Smooth muscle cell (in vitro differentiated cells): ENCODE measurements around the gene MBNL2. TPM values are rescaled to one million over a fixed set of nuclear protein-coding genes. Genes with fewer than 3 reads are reported as not detected.
A peak's percentile ranks its signal among the peaks of the same experiment; 100 is the strongest.

Experiments
- DNase-seq: peaks from one replicate; lab custom pipeline; 2025; ENCODE audit not compliant: unreplicated experiment; lab: John Stamatoyannopoulos, UW
- H2AFZ ChIP-seq: fragments of 200-600 bp; sonication (generic); 2 replicates; pipeline ENCODE4 v1.6.0; 2016; ENCODE audit warnings: antibody characterized with exemption, low read depth, mild to moderate bottlenecking
- H3F3A ChIP-seq: fragments of 200-600 bp; sonication (generic); 2 replicates; pipeline ENCODE4 v1.6.0; 2017; ENCODE audit warnings: antibody characterized with exemption, low read depth
- H3K27ac ChIP-seq: fragments of 200-600 bp; sonication (generic); 2 replicates; pipeline ENCODE4 v1.5.1; 2016; ENCODE audit warnings: low read depth, mild to moderate bottlenecking
- H3K27me3 ChIP-seq: fragments of 200-600 bp; sonication (generic); 2 replicates; pipeline ENCODE4 v1.6.1; 2016; ENCODE audit warnings: low read depth, mild to moderate bottlenecking
- H3K36me3 ChIP-seq: fragments of 200-600 bp; sonication (generic); 2 replicates; pipeline ENCODE4 v1.5.1; 2016; ENCODE audit warnings: low read depth
- H3K4me1 ChIP-seq: fragments of 200-600 bp; sonication (generic); 2 replicates; pipeline ENCODE4 v1.5.1; 2016; ENCODE audit warnings: low read depth
- H3K4me2 ChIP-seq: fragments of 200-600 bp; sonication (generic); 2 replicates; pipeline ENCODE4 v1.6.0; 2016; ENCODE audit warnings: mild to moderate bottlenecking
- H3K4me3 ChIP-seq: fragments of 200-600 bp; sonication (generic); 2 replicates; pipeline ENCODE4 v1.5.1; 2016; ENCODE audit warnings: mild to moderate bottlenecking
- H3K79me2 ChIP-seq: fragments of 200-600 bp; sonication (generic); 2 replicates; pipeline ENCODE4 v1.6.0; 2016; ENCODE audit warnings: low read depth, mild to moderate bottlenecking
- H3K9ac ChIP-seq: fragments of 200-600 bp; sonication (generic); 2 replicates; pipeline ENCODE4 v1.6.0; 2016; ENCODE audit warnings: low read depth
- H3K9me3 ChIP-seq: fragments of 200-600 bp; sonication (generic); replicated peaks from 2 replicates; pipeline ENCODE4 v1.5.1; 2016; ENCODE audit warnings: low read depth
- H4K20me1 ChIP-seq: fragments of 200-600 bp; sonication (generic); 2 replicates; pipeline ENCODE4 v1.6.0; 2016; ENCODE audit warnings: low read depth
- WGBS: methylation state at CpG from one replicate; pipeline ENCODE4 v1.1.7; 2016; ENCODE audit warnings: low lambda C conversion rate; 5-methylcytosine and 5-hydroxymethylcytosine counted together
- polyA plus RNA-seq: library from polyadenylated mRNA; unstranded; fragments of >200 nt; fragmentation: Nextera tagmentation; extraction: Ambion mirVana; gene quantifications from 2 replicates; pipeline ENCODE4 v1.2.1, GENCODE V29; 2016
- total RNA-seq: library from RNA; depleted of rRNA; stranded (reverse); fragments of >200 nt; gene quantifications from 2 replicates; pipeline ENCODE4 v1.2.3, GENCODE V29; 2014
- TF ChIP-seq, protein P1 (sequence below): fragments of 200-600 bp; sonication (generic); IDR thresholded peaks from 2 replicates; pipeline ENCODE4 v1.5.1; 2017; ENCODE audit warnings: borderline replicate concordance, mild to moderate bottlenecking, antibody characterized with exemption; ENCODE audit not compliant: insufficient read depth, poor library complexity, severe bottlenecking

MBNL2 gene
- total and polyA plus RNA-seq, 2 experiments from 2014 or later: 33.7 to 120 TPM

DNA sequence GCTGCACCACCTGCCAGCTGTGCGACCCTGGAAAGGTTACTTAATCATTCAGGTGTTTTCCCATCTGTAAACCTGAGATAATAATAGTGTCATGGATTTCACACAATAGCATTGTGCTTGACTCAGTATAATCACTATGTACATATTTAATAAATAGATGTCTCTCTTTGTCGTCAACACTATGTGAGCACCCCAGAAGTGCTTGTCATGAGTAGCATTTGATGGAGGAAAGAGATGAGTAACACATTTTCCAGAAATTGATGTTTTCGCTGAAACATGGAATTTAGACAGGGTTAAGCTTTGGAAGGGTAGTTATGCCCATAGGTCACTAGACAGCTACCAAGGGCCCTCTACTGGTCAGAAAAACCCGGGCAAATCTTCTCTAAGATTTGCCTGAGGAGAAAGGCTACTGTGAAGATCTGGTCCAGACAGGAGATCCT, 9.5 kb upstream of the MBNL2 start:
- H3K4me2 ChIP-seq: no peak overlapping the region
- no peak overlapping the region for H2AFZ ChIP-seq
- TF ChIP-seq, protein P1, sequence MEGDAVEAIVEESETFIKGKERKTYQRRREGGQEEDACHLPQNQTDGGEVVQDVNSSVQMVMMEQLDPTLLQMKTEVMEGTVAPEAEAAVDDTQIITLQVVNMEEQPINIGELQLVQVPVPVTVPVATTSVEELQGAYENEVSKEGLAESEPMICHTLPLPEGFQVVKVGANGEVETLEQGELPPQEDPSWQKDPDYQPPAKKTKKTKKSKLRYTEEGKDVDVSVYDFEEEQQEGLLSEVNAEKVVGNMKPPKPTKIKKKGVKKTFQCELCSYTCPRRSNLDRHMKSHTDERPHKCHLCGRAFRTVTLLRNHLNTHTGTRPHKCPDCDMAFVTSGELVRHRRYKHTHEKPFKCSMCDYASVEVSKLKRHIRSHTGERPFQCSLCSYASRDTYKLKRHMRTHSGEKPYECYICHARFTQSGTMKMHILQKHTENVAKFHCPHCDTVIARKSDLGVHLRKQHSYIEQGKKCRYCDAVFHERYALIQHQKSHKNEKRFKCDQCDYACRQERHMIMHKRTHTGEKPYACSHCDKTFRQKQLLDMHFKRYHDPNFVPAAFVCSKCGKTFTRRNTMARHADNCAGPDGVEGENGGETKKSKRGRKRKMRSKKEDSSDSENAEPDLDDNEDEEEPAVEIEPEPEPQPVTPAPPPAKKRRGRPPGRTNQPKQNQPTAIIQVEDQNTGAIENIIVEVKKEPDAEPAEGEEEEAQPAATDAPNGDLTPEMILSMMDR: peak; percentile 42
- no peak overlapping the region for H3K9ac ChIP-seq
- no peaks in the 10 kb centered on the region for H4K20me1 ChIP-seq
- peak overlapping the region; percentile 78 for H3K27ac ChIP-seq
- WGBS: 55% methylated on average over 4 of the region's 4 CpGs
- no peak for DNase-seq
- H3K27me3 ChIP-seq: no peaks in the 10 kb centered on the region
- H3K4me1 ChIP-seq: no peaks in the 10 kb centered on the region
- H3K4me3 ChIP-seq: no peak overlapping the region
- no peaks in the 10 kb centered on the region for H3K9me3 ChIP-seq
- H3K36me3 ChIP-seq: no peaks in the 10 kb centered on the region
- H3K79me2 ChIP-seq: no peaks in the 10 kb centered on the region
- no peaks in the 10 kb centered on the region for H3F3A ChIP-seq

DNA sequence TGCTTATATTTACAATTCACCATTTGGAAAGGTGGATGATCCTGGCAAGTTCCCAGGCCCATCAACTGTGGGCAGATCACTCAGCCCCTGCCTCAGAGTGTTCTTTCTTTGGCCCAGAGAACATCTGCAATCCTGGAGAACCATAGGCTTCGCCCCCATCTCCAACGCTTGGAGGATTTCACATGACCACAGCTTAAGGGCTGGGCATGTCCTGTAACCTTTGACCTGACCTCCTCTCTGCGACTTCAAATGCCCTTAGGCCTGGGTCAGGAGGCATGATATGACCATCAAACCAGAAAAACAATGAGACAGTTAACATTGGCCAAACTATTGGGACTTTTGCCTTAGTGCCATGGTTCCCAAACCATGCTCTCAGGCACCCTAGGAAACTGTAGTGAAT, 7.2 kb upstream of the MBNL2 start:
- 84% methylated on average over 3 of the region's 3 CpGs for WGBS
- H3K4me2 ChIP-seq: no peak overlapping the region
- no peaks in the 10 kb centered on the region for H4K20me1 ChIP-seq
- H3K79me2 ChIP-seq: no peaks in the 10 kb centered on the region
- no peaks in the 10 kb centered on the region for H3K27me3 ChIP-seq
- H3K9ac ChIP-seq: no peak overlapping the region
- no peak overlapping the region for H2AFZ ChIP-seq
- TF ChIP-seq, protein P1: no peak
- H3F3A ChIP-seq: no peaks in the 10 kb centered on the region
- H3K4me3 ChIP-seq: no peak overlapping the region
- no peak overlapping the region for H3K27ac ChIP-seq
- no peaks in the 10 kb centered on the region for H3K9me3 ChIP-seq
- H3K36me3 ChIP-seq: no peaks in the 10 kb centered on the region
- DNase-seq: no peak
- H3K4me1 ChIP-seq: no peaks in the 10 kb centered on the region

DNA sequence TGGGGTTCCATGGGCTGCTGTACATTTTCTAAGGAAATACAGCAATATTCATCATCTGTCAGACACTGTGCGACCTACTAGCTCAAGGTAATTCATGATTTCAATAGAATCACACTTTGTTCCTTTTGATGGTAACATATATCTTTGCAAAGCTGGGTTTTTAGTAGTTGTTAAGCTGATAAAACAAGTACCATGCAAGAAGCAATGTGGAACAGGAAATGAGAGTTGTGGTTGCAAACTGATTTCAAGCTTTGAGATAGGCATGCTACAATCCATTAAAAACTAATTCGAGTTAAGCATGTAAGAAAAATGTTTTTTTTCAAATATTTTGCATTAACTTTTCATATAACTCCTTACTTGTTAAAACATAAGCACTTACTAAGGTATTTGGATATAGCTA, 6.8 kb upstream of the MBNL2 start:
- Histone ChIP-seq H3K36me3 (no peaks in the 10 kb centered on the region), H3K9ac (no peak overlapping the region), H4K20me1 (no peaks in the 10 kb centered on the region), H3K4me1 (no peaks in the 10 kb centered on the region), H3K4me3 (no peak overlapping the region), H3K4me2 (peak overlapping the region; percentile 17), H3K9me3 (no peaks in the 10 kb centered on the region), H3K27ac (no peak overlapping the region), H3F3A (no peaks in the 10 kb centered on the region), H3K79me2 (no peaks in the 10 kb centered on the region), H3K27me3 (no peaks in the 10 kb centered on the region), H2AFZ (no peak overlapping the region)
- TF ChIP-seq, protein P1: no peak
- 66% methylated on average over 2 of the region's 2 CpGs for WGBS
- no peak for DNase-seq

DNA sequence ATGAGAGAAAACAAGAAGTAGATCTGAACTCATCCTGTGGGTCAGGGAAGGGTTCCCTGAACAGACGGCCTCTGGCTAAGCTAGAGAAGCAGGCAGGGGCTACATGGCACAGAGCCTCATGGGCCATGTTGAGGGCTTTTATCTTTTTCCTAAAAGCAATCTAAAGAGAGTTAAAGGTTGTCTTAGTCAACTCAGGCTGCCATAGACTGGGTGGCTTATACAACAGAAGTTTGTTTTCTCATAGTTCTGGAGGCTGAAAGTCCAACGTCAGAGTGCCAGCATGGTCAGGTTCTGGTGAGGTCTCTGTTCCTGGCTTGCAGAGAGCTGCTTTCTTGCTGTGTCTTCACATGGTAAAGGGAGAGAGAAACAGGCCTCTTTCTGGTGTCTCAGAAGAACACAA, 2.9 kb upstream of the MBNL2 start:
- Histone ChIP-seq H3K4me1 (peaks cover 8% of the 10 kb centered on the region), H3K27me3 (no peaks in the 10 kb centered on the region), H3F3A (peaks cover 5% of the 10 kb centered on the region), H3K4me2 (no peak overlapping the region), H3K27ac (no peak overlapping the region), H4K20me1 (no peaks in the 10 kb centered on the region), H3K9ac (no peak overlapping the region), H3K79me2 (peaks cover 17% of the 10 kb centered on the region), H3K9me3 (no peaks in the 10 kb centered on the region), H3K36me3 (no peaks in the 10 kb centered on the region), H2AFZ (no peak overlapping the region), H3K4me3 (no peak overlapping the region)
- DNase-seq: no peak
- TF ChIP-seq, protein P1: no peak
- WGBS: 77% methylated on average over 2 of the region's 2 CpGs
